Measurements from ENCODE around the gene CTTNBP2NL. TPM values are rescaled to one million over a fixed set of nuclear protein-coding genes. Genes with fewer than 3 reads are reported as not detected.
"Not testable (repeated sequence)": the region's sequence is repeated elsewhere in the genome, so short reads cannot be mapped to it uniquely, and the experiment has no call there.

CTTNBP2NL gene
- total RNA-seq, 2 donors from 2014 or later, result 83.3 to 85.1 TPM

- intact Hi-C loops (cut with DNase I, micrococcal nuclease), result no loop called here
- DNase-seq, result no peak
- ATAC-seq, result no peak
Measured at GRCh38 chr1:112402682-112403643, 6.9 kb downstream of the CTTNBP2NL start.

- no peak for ATAC-seq
- intact Hi-C loops (cut with DNase I, micrococcal nuclease), result no loop called here
Measured at GRCh38 chr1:112406771-112407170, 10.8 kb downstream of the CTTNBP2NL start.

GRCh38 chr1:112409414-112409813 lies 13.4 kb downstream of the CTTNBP2NL start:
- intact Hi-C loops (cut with DNase I, micrococcal nuclease), result no loop called here
- DNase-seq (peak; percentile 50 to 51), ATAC-seq (peak; percentile 88)

More at GRCh38 chr1:112406771-112407170, 10.8 kb downstream of the CTTNBP2NL start:
- DNase-seq, result no peak

- intact Hi-C loops (cut with DNase I, micrococcal nuclease), result no loop called here
- ATAC-seq (no peak), DNase-seq (no peak)
Measured at GRCh38 chr1:112410673-112411072, 14.7 kb downstream of the CTTNBP2NL start.

- ATAC-seq (no peak), DNase-seq (no peak)
- intact Hi-C loops (cut with DNase I, micrococcal nuclease), result no loop called here
Measured at GRCh38 chr1:112417271-112417670, 21.3 kb downstream of the CTTNBP2NL start.

- intact Hi-C loops (cut with DNase I, micrococcal nuclease), result no loop called here
- no peak for ATAC-seq
Measured at GRCh38 chr1:112418099-112418892, 22.3 kb downstream of the CTTNBP2NL start.

GRCh38 chr1:112423207-112423606 lies 27.2 kb downstream of the CTTNBP2NL start:
- intact Hi-C loops (cut with DNase I, micrococcal nuclease), result no loop called here
- no peak for ATAC-seq
- no peak for DNase-seq

More at GRCh38 chr1:112418099-112418892, 22.3 kb downstream of the CTTNBP2NL start:
- DNase-seq, result no peak

GRCh38 chr1:112423666-112424065 lies 27.7 kb downstream of the CTTNBP2NL start:
- DNase-seq; intact Hi-C loops (cut with DNase I, micrococcal nuclease); ATAC-seq: not testable (repeated sequence)

- DNase-seq (no peak), ATAC-seq (no peak)
- intact Hi-C loops (cut with DNase I, micrococcal nuclease), result no loop called here
Measured at GRCh38 chr1:112429749-112430148, 33.7 kb downstream of the CTTNBP2NL start.

GRCh38 chr1:112431038-112431437 lies 35.0 kb downstream of the CTTNBP2NL start:
- DNase-seq, result no peak
- intact Hi-C loops (cut with DNase I, micrococcal nuclease), result no loop called here
- no peak for ATAC-seq

GRCh38 chr1:112435448-112435847 lies 39.4 kb downstream of the CTTNBP2NL start:
- ATAC-seq (no peak), DNase-seq (no peak)
- intact Hi-C loops (cut with DNase I, micrococcal nuclease), result no loop called here

- DNase-seq, result no peak
- intact Hi-C loops (cut with DNase I, micrococcal nuclease), result no loop called here
- ATAC-seq, result no peak
Measured at GRCh38 chr1:112436384-112437156, 40.6 kb downstream of the CTTNBP2NL start.

- ATAC-seq; DNase-seq; intact Hi-C loops (cut with DNase I, micrococcal nuclease): not testable (repeated sequence)
Measured at GRCh38 chr1:112438156-112438555, 42.1 kb downstream of the CTTNBP2NL start.

- ATAC-seq, result no peak
- intact Hi-C loops (cut with DNase I, micrococcal nuclease), result no loop called here
- DNase-seq, result no peak
Measured at GRCh38 chr1:112439592-112439991, 43.6 kb downstream of the CTTNBP2NL start.

GRCh38 chr1:112440574-112440973 lies 44.6 kb downstream of the CTTNBP2NL start:
- intact Hi-C loops (cut with DNase I, micrococcal nuclease), result no loop called here
- ATAC-seq, result no peak
- DNase-seq, result no peak

- DNase-seq, result no peak
- intact Hi-C loops (cut with DNase I, micrococcal nuclease), result no loop called here
- ATAC-seq, result no peak
Measured at GRCh38 chr1:112444269-112444668, 48.3 kb downstream of the CTTNBP2NL start.

- no peak for ATAC-seq
- DNase-seq, result no peak
- intact Hi-C loops (cut with DNase I, micrococcal nuclease), result no loop called here
Measured at GRCh38 chr1:112445596-112445995, 49.6 kb downstream of the CTTNBP2NL start.

GRCh38 chr1:112446411-112446810 lies 50.4 kb downstream of the CTTNBP2NL start:
- no peak for ATAC-seq
- intact Hi-C loops (cut with DNase I, micrococcal nuclease), result no loop called here
- DNase-seq, result no peak
